K562 (cell line): ENCODE results near the gene CTIF. TPM values are rescaled to one million over a fixed set of nuclear protein-coding genes. Genes with fewer than 3 reads are reported as not detected.

Experiments used
- BACH1 ChIP-seq: fragments of 200-800 bp; sonication (Bioruptor generic); IDR thresholded peaks from 2 replicates; pipeline ENCODE4 v1.6.1; 2016; ENCODE audit warnings: missing genetic modification characterization, missing compliant biosample characterization
- DACH1 ChIP-seq: fragments of 450-650 bp; IDR thresholded peaks from 2 replicates; pipeline ENCODE4 v1.6.1; 2018; ENCODE audit not compliant: partially characterized antibody
- DIDO1 ChIP-seq: fragments of 450-650 bp; IDR thresholded peaks from 2 replicates; pipeline ENCODE4 v1.6.1; 2016; ENCODE audit warnings: low read depth, missing biosample characterization, missing genetic modification characterization
- ETV1 ChIP-seq: fragments of 450-650 bp; conservative IDR thresholded peaks from 2 replicates; pipeline ENCODE4 v1.6.1; 2016; ENCODE audit warnings: missing genetic modification characterization, control low read depth, low read depth, missing compliant biosample characterization
- HNRNPLL ChIP-seq: fragments of 200-400 bp; formaldehyde crosslinking; IDR thresholded peaks from 2 replicates; pipeline ENCODE4 v1.6.1; 2017; ENCODE audit warnings: low read length, low read depth, mild to moderate bottlenecking; ENCODE audit not compliant: poor library complexity, severe bottlenecking
- MEF2D ChIP-seq: conservative IDR thresholded peaks from 2 replicates; pipeline ENCODE4 v1.6.1; 2016; ENCODE audit warnings: low read depth, missing genetic modification characterization, missing compliant biosample characterization
- MLLT1 ChIP-seq, 2 experiments: fragments of 450-650 bp; IDR thresholded peaks; 2 replicates each; pipeline ENCODE4 v1.6.1; 2016
- NCOA1 ChIP-seq: fragments of 450-650 bp; IDR thresholded peaks from 2 replicates; pipeline ENCODE4 v1.6.1; 2016; ENCODE audit warnings: low read depth
- NFIC ChIP-seq: fragments of 450-650 bp; IDR thresholded peaks from 2 replicates; pipeline ENCODE4 v1.6.1; 2017; ENCODE audit warnings: mild to moderate bottlenecking, inconsistent platforms
- NR1H2 ChIP-seq: sonication (generic); formaldehyde crosslinking; IDR thresholded peaks from 2 replicates; pipeline ENCODE4 v1.4.0; 2020; ENCODE audit warnings: mild to moderate bottlenecking, missing genetic modification reagents
- NR2C2 ChIP-seq, 2 experiments: fragments of 200-800 bp in 1 of 2; sonication (Bioruptor generic) in 1 of 2; sonication (generic) in 1 of 2; formaldehyde crosslinking in 1 of 2; IDR thresholded peaks; 2 replicates each; pipeline versions ENCODE4 v1.6.1 to v1.8.0; 2016 to 2022; ENCODE audit warnings: mild to moderate bottlenecking in 1 of 2, missing compliant biosample characterization in 1 of 2, missing genetic modification characterization in 1 of 2, missing genetic modification reagents in 1 of 2
- SMAD4 ChIP-seq: fragments of 250-450 bp; sonication (Bioruptor Pico); conservative IDR thresholded peaks from 2 replicates; pipeline ENCODE4 v1.8.0; 2021; ENCODE audit warnings: inconsistent platforms, mild to moderate bottlenecking, moderate library complexity
- TAF1 ChIP-seq: IDR thresholded peaks from 2 replicates; pipeline ENCODE4 v1.6.1; 2011; ENCODE audit warnings: mild to moderate bottlenecking, low read length, moderate library complexity; ENCODE audit not compliant: insufficient read depth, control insufficient read depth, severe bottlenecking; ENCODE audit errors: extremely low read depth
- TEAD2 ChIP-seq: fragments of 450-650 bp; IDR thresholded peaks from 2 replicates; pipeline ENCODE4 v1.6.1; 2016; ENCODE audit warnings: missing genetic modification characterization, control low read depth, missing compliant biosample characterization
- TRIM24 ChIP-seq, 2 experiments: fragments of 450-650 bp; IDR thresholded peaks; 2 replicates each; pipeline ENCODE4 v1.6.1; 2016
- ZBTB5 ChIP-seq: fragments of 450-650 bp; IDR thresholded peaks from 2 replicates; pipeline ENCODE4 v1.6.1; 2017; ENCODE audit warnings: antibody characterized with exemption
- ZFP30 ChIP-seq: fragments of 250-450 bp; sonication (Bioruptor Pico); IDR thresholded peaks from 2 replicates; pipeline ENCODE4 v1.8.0; 2022; ENCODE audit warnings: moderate library complexity, mild to moderate bottlenecking, inconsistent platforms, borderline replicate concordance
- ZNF134 ChIP-seq: fragments of 250-450 bp; sonication (Bioruptor Pico); conservative IDR thresholded peaks from 2 replicates; pipeline ENCODE4 v1.4.0; 2020
- ZNF518B ChIP-seq: fragments of 250-450 bp; sonication (Bioruptor Pico); IDR thresholded peaks from 2 replicates; pipeline ENCODE4 v1.5.0; 2021; ENCODE audit warnings: mild to moderate bottlenecking, moderate library complexity
- ZNF780A ChIP-seq: fragments of 250-450 bp; sonication (Bioruptor Pico); IDR thresholded peaks from 2 replicates; pipeline ENCODE4 v1.5.0; 2021; ENCODE audit warnings: mild to moderate bottlenecking
- polyA plus RNA-seq, 8 experiments: library from polyadenylated mRNA; depleted of rRNA in 4 of 8; stranded (reverse) in 5 of 8; unstranded in 3 of 8; fragments of >200 nt; fragmentation: Nextera tagmentation in 2 of 8; fragmentation: Illumina TruSeq in 1 of 8; extraction: Ambion mirVana in 2 of 8; extraction: Trizol in 1 of 8; gene quantifications; 2 replicates each; pipeline versions ENCODE4 v1.2.1 to v1.2.3, GENCODE V29; 2011 to 2014; ENCODE audit warnings: inconsistent platforms in 1 of 8, missing spikeins in 1 of 8
- total RNA-seq, 7 experiments: library from RNA; depleted of rRNA in 6 of 7; stranded (reverse); fragments of >200 nt in 6 of 7; fragmentation: Illumina TruSeq in 2 of 7; extraction: Trizol in 2 of 7; gene quantifications; 2 replicates each; pipeline versions ENCODE4 v1.2.1 to v1.2.3, GENCODE V29; 2011 to 2021; ENCODE audit warnings: low replicate concordance in 1 of 7
- TF ChIP-seq, protein P1 (sequence below): IDR thresholded peaks from 2 replicates; pipeline ENCODE4 v1.6.1; 2014; ENCODE audit warnings: antibody characterized with exemption

The CTIF gene
- total and polyA plus RNA-seq, 9 of the 15 experiments (the other 6 are each of a cell fraction or from before 2014, with no cell fraction given), result 0.17 to 11.5 (median 2.2) TPM

DNA sequence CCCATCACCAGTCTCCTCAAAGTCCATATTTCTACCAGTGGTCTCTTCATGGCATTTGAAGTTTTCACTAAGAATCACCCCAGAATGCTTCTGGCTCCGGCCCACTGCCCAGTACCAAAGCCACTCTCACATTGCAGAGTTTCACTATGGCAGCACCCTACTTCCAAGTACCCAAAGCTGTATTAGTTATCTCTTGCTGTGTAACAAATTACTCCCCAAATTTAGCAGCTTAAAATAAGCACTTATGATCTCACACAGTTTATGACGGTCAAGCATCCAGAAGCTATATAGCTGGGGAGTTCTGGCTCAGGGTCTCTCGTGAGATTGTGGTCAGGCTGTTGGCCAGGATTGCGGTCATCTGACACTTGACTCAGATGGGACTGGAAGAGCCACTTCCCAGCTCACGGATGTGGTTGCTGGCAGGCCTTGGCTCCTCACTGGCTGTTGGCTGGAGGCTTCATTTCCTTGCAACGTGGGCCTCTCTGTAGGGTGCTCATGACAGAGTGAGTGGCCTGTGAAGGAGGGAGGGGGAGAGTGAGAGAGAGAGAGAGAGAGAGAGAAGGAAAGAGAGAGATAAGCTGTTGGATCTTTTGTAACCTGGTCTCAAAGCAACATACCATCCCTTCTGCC is 189.5 kb downstream of the CTIF start (continued):
- TF ChIP-seq ETV1 (tag) (peak; percentile 32; the same call in 1 of the 2 replicates), TEAD2 (tag) (no peak), ZNF780A (CRISPR knock-in tag) (no peak), NCOA1 (no peak), ZNF518B (no peak), HNRNPLL (no peak), MLLT1 (IDR thresholded peaks at IDR 0.05) (no peak), TRIM24 (IDR thresholded peaks at IDR 0.05) (no peak), BACH1 (tag) (peak; percentile 35; the same call in 1 of the 2 replicates), NR2C2 (CRISPR knock-in tag; IDR thresholded peaks at IDR 0.05) (no peak), NR2C2 (tag; IDR thresholded peaks at IDR 0.05) (peak; percentile 47; the same call in 1 of the 2 replicates), MEF2D (tag) (no peak), NFIC (no peak), SMAD4 (no peak), DACH1 (no peak), DIDO1 (tag) (no peak), TAF1 (no peak), ZBTB5 (no peak), ZNF134 (CRISPR knock-in tag) (no peak), NR1H2 (no peak), ZFP30 (CRISPR knock-in tag) (no peak)
- TF ChIP-seq, protein P1, sequence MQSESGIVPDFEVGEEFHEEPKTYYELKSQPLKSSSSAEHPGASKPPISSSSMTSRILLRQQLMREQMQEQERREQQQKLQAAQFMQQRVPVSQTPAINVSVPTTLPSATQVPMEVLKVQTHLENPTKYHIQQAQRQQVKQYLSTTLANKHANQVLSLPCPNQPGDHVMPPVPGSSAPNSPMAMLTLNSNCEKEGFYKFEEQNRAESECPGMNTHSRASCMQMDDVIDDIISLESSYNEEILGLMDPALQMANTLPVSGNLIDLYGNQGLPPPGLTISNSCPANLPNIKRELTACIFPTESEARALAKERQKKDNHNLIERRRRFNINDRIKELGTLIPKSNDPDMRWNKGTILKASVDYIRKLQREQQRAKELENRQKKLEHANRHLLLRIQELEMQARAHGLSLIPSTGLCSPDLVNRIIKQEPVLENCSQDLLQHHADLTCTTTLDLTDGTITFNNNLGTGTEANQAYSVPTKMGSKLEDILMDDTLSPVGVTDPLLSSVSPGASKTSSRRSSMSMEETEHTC, result no peak
